Upper lobe of left lung (tissue), 6 donors: ENCODE data around the gene SNN. TPM values are rescaled to one million over a fixed set of nuclear protein-coding genes. Genes with fewer than 3 reads are reported as not detected.

ENCODE experiments used
- ATAC-seq, 2 donors: fragments of 200-7000 bp; cut with Tn5 transposase; one replicate each; pipeline ENCODE4 v1.9.1; 2022; ENCODE audit warnings: mild to moderate bottlenecking in 2 of 2, moderate library complexity in 2 of 2; ENCODE audit not compliant: low FRiP score in 2 of 2
- DNase-seq, 2 donors: peaks; one replicate each; pipeline ENCODE4 v3.0.0-alpha.2; 2019 to 2020
- H3K27ac ChIP-seq, 4 donors: fragments of 200-600 bp; sonication (generic); one replicate each; pipeline ENCODE4 v1.5.1; 2016 to 2019
- H3K27me3 ChIP-seq, 4 donors: fragments of 200-600 bp; sonication (generic); one replicate each; pipeline ENCODE4 v1.5.1; 2017 to 2019
- H3K36me3 ChIP-seq, 4 donors: fragments of 200-600 bp; sonication (generic); one replicate each; pipeline ENCODE4 v1.5.1; 2016 to 2019
- H3K4me1 ChIP-seq, 4 donors: fragments of 200-600 bp; sonication (generic); one replicate each; pipeline ENCODE4 v1.5.1; 2018 to 2019
- H3K4me3 ChIP-seq, 4 donors: fragments of 200-600 bp; sonication (generic); one replicate each; pipeline ENCODE4 v1.5.1; 2017 to 2019; ENCODE audit warnings: mild to moderate bottlenecking in 2 of 4, moderate library complexity in 1 of 4
- H3K9me3 ChIP-seq, 4 donors: fragments of 200-600 bp; sonication (generic); one replicate each; pipeline ENCODE4 v1.5.1; 2018 to 2019
- CTCF ChIP-seq, 6 experiments: fragments of 450-650 bp in 4 of 6; fragments of 200-600 bp in 2 of 6; sonication (generic) in 2 of 6; IDR thresholded peaks; one replicate each; pipeline ENCODE4 v1.5.1; 2016 to 2019; ENCODE audit warnings: antibody characterized with exemption in 6 of 6
- EP300 ChIP-seq, 4 donors: sonication (generic); formaldehyde crosslinking; IDR thresholded peaks; one replicate each; pipeline ENCODE4 v1.5.1; 2017; ENCODE audit warnings: antibody characterized with exemption in 4 of 4, control low read depth in 2 of 4
- POLR2A ChIP-seq, 4 donors: fragments of 450-650 bp; IDR thresholded peaks; one replicate each; pipeline ENCODE4 v1.5.1; 2016 to 2017; ENCODE audit warnings: antibody characterized with exemption in 4 of 4, mild to moderate bottlenecking in 2 of 4
- POLR2AphosphoS5 ChIP-seq, 2 donors: sonication (generic); formaldehyde crosslinking; IDR thresholded peaks; one replicate each; pipeline ENCODE4 v1.5.1; 2017; ENCODE audit warnings: antibody characterized with exemption in 2 of 2
- WGBS, 2 donors: methylation state at CpG; one replicate each; pipeline ENCODE4 v1.1.5; 2017 to 2018; 5-methylcytosine and 5-hydroxymethylcytosine counted together
- total RNA-seq, 6 donors: library from RNA; depleted of rRNA in 4 of 6; stranded (reverse); fragments of >200 nt in 4 of 6; gene quantifications; one replicate each; pipeline versions ENCODE4 v1.1.0 to v1.2.1, GENCODE V29; 2016 to 2021
- donor health status: DM: no; HTN: no; CAD: no; lungs with moderate emphysema.
- donor health status: DM: no; HTN: yes; CAD: no; lungs with severe emphysema.

The SNN gene
- total RNA-seq, 6 donors from 2014 or later: 14.7 to 29.8 (median 26.1) TPM

DNA sequence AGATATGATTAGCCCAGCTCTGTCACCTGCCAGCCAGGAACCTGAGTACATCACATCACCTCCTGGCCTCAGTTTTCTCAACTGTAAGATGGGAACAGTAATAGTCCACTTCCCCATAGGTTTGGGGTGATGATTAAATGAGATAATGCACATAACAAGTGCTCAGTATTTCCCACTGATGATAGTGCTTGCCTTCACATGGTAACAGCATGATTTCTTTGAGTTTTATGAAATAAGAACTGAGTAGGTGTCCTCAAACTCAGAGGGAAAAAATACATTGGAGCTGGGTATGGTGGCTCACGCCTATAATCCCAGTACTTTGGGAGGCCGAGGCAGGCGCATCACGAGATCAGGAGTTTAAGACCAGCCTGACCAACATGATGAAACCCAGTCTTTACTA lies 30.1 kb upstream of the SNN start:
- no peak for ATAC-seq
- Histone ChIP-seq H3K4me3 (no peak overlapping the region), H3K9me3 (no peaks in the 10 kb centered on the region), H3K4me1 (peaks cover 20 to 33% (median 24%) of the 10 kb centered on the region in 4 donors), H3K27me3 (no peaks in the 10 kb centered on the region), H3K36me3 (no peaks in the 10 kb centered on the region), H3K27ac (no peak overlapping the region)
- 82 to 92% methylated on average over 4 of the region's 4 CpGs for WGBS, 2 donors
- TF ChIP-seq POLR2A (IDR thresholded peaks at IDR 0.05) (no peak), EP300 (IDR thresholded peaks at IDR 0.05) (no peak), POLR2AphosphoS5 (IDR thresholded peaks at IDR 0.05) (no peak), CTCF (IDR thresholded peaks at IDR 0.05) (no peak)
- DNase-seq: no peak

DNA sequence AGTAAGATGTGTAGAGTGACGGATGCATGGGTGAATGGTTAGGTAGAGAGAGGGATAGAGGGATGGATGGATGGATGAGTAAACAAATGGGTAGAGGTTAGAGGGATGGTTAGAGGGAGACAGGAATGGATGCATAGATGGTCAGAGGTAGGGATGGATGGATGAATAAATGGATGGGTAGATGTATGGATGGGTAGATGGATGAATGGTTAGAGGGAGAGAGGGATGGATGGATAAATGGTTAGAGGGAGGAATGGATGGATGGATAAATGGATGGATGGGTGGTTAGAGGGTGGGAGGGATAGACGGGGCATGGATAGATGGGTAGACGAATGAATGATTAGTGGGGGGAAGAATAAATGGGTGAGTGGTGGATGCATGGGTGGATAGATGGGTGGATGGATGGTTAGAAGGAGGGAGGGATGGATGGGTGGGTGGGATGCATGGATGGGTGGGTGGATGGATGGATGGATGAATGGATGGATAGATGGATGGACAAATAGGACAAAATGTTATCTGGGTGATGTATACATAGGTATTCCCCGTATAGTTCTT lies 29.2 kb upstream of the SNN start:
- WGBS, 2 donors: 47% methylated on average over 4 of the region's 4 CpGs

DNA sequence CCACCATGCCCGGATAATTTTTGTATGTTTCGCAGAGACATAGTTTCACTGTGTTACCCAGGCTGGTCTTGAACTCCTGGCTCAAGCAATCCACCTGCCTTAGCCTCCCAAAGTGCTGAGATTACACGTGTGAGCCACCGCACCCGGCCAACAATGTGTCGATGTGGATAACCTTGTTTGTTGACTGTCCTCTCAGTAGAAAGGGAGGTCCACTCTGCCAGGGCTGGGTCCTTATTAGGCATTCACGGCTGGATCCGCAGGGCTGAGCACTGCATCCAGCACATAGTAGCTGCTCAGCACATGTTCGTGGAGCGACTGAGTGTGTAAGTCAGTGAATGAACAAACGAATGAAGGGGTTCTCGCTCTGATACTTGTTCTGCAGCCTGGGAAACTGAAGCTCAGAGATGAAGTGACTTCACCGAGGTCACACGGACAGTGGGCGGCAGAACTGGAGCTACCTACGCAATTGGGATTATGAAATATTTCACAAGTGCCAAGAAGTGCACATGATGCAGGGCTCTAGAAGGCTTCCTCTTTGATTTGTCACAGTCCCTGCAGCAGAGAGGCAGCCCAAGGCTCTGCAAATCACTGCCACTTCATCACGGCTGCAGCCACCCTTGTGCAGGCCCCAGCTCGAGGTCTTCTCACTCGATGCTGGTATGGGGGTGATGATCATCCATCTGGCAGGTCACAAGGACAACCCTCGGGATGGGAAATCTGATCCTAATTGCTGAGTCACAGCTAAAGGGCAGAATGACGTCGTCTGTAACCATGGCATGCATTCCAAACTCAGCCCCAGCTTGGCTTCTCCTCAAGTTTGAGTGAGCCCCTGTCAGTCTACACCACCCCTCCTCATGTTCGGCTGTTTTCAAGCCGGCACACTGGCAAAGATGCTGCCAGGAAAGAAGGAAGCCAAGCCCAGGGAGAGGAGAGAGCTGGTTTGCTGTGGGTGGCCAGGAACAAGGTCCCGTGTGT lies 28.0 kb upstream of the SNN start:
- ATAC-seq (peak; percentile 92 to 93), DNase-seq (peak in 1 of 2 donors; percentile 92)
- no peaks in the 10 kb centered on the region for H3K36me3 ChIP-seq
- H3K9me3 ChIP-seq: no peaks in the 10 kb centered on the region
- TF ChIP-seq EP300 (IDR thresholded peaks at IDR 0.05) (peak; percentile 90 to 98 (median 92)), CTCF (IDR thresholded peaks at IDR 0.05) (peak in 1 of 6 experiments; percentile 6), POLR2A (IDR thresholded peaks at IDR 0.05) (peak in 2 of 4 donors; percentile 52 to 84), POLR2AphosphoS5 (IDR thresholded peaks at IDR 0.05) (peak; percentile 92 to 99)
- peaks cover 19 to 24% (median 20%) of the 10 kb centered on the region in 4 donors for H3K4me1 ChIP-seq
- H3K27ac ChIP-seq: peak overlapping the region; percentile 86 to 91 (median 89)
- H3K4me3 ChIP-seq: no peak overlapping the region
- 35 to 67% methylated on average over 11 to 25 of the region's 25 CpGs for WGBS, 2 donors
- no peaks in the 10 kb centered on the region for H3K27me3 ChIP-seq

More for the DNA sequence above, 29.2 kb upstream of the SNN start:
- Histone ChIP-seq H3K27me3 (no peaks in the 10 kb centered on the region), H3K4me1 (peaks cover 19 to 25% (median 22%) of the 10 kb centered on the region in 4 donors), H3K27ac (peak overlapping the region in 3 of 4 donors; percentile 87 to 91 (median 91)), H3K9me3 (no peaks in the 10 kb centered on the region), H3K36me3 (no peaks in the 10 kb centered on the region), H3K4me3 (no peak overlapping the region)
- TF ChIP-seq POLR2AphosphoS5 (IDR thresholded peaks at IDR 0.05) (no peak), CTCF (IDR thresholded peaks at IDR 0.05) (no peak), POLR2A (IDR thresholded peaks at IDR 0.05) (no peak), EP300 (IDR thresholded peaks at IDR 0.05) (no peak)
- ATAC-seq (no peak), DNase-seq (no peak)

- Histone ChIP-seq H3K36me3 (no peaks in the 10 kb centered on the region), H3K4me3 (no peak overlapping the region), H3K9me3 (no peaks in the 10 kb centered on the region), H3K4me1 (peaks cover 19 to 24% (median 20%) of the 10 kb centered on the region in 4 donors), H3K27me3 (no peaks in the 10 kb centered on the region), H3K27ac (peak overlapping the region; percentile 86 to 91 (median 89))
- peak; percentile 68 to 89 (median 78) for TF ChIP-seq CTCF (IDR thresholded peaks at IDR 0.05)
- no peak for TF ChIP-seq POLR2A (IDR thresholded peaks at IDR 0.05)
- TF ChIP-seq EP300 (IDR thresholded peaks at IDR 0.05): no peak
- DNase-seq (peak in 1 of 2 donors; percentile 56), ATAC-seq (peak; percentile 83)
- 40 to 43% methylated on average over 20 of the region's 20 CpGs for WGBS, 2 donors
These were observed 27.1 kb upstream of the SNN start for GRCh38 chr16:11640987-11641817.
